GM18499 (cell line): Measurements from ENCODE around the gene EDA.
"Not testable (repeated sequence)": the region's sequence is repeated elsewhere in the genome, so short reads cannot be mapped to it uniquely, and the experiment has no call there.

ENCODE experiments used
- ATAC-seq: cut with Tn5 transposase; IDR thresholded peaks from one replicate; pipeline ENCODE4 v1.9.1; 2021; ENCODE audit warnings: moderate number of reproducible peaks; ENCODE audit not compliant: insufficient read depth, unreplicated experiment

EDA gene

DNA sequence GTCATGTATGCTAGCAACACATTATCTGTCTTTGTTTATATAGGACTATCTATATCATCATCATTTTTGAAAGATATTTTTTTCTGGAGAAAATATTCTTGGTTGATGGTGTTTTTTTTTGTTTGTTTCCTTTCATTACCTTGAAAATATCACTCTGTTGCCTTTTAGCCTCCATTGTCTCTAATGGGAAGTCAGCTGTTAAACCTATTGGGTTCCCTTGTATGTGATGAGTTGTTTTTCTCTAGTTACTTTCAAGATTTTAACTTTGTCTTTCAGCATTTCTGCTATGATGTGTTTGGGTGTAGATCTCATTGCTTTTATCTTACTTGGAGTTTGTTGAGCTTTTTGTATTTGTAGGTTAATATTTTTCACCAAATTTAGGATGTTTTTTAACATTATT lies 124.4 kb downstream of the EDA start:
- no peak for ATAC-seq

DNA sequence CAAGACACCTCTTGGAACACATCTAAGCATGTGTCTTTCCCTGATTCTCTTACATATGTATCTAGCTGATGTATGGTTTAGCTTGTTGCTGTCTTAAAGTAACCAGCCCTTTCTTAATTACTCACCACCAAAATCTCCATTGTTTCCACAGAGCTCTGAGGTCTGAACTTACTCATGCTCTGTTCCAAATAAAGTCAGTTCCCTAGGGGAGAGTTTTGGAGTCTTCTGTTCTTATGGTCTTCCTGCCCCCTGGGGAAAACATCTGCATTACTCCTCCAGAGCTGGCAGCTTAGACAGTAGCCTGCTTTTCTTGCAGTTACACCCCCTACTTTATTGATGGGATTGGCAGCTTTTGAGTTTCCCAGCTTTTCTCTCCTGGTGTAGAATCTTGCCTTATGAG lies 125.8 kb downstream of the EDA start:
- ATAC-seq, result no peak

GRCh38 chrX:69746051-69746450 lies 130.1 kb downstream of the EDA start:
- no peak for ATAC-seq

- ATAC-seq, result no peak
These were observed 132.1 kb downstream of the EDA start for GRCh38 chrX:69748055-69748454.

- no peak for ATAC-seq
These were observed 144.2 kb downstream of the EDA start for GRCh38 chrX:69759921-69760625.

DNA sequence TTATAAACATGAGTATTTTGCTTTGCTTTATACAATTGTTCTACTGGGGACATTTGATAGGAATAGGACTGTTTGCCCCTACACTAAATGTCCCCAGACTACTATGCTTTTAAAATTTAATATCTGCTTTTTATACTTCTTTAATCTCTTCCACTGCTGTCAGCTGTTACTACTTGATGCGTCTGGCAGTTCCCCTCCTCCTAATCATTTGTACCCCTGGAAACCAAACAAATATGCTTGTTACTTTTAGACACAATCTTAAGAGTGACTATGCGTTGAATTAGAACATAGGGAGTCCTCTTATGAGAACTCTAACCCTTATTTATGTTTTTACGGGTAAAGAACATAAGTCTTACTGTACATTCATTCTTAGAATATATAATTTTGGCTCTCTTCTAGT lies 145.7 kb downstream of the EDA start:
- ATAC-seq, result no peak

GRCh38 chrX:69762340-69762739 lies 146.4 kb downstream of the EDA start:
- no peak for ATAC-seq

DNA sequence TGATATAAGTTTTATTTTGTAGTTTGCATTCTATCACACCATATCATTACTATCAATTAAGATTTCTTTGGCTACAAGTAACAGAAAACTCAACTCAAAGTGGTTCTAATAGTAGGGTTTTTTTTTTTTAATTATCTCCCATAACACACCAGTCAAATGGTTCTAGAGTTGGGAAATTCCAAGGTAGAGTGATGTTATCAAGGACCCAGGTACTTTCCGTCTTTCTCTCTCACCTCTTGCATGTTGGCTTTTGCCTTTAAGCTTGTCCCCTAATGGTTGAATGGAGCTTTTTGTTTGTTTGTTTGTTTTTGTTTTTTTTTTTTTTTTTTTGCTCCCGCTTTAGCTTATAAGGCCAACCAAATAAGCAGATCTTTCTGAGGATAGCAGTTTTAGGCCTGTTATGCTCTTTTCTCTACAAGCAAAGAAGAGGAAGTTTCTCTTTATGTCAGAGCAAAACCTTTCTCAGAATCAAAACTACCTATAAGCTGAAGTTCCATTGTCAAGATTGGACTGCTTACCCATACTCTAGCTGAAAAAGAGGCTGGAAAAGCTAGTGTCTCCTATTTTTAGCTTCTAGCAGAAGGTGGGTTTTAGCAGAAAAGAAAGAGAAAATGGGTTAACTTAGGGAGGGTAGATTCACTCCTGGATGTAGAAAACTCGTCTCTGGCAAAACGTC lies 177.5 kb downstream of the EDA start:
- ATAC-seq, result no peak

- ATAC-seq, result no peak
These were observed 179.8 kb downstream of the EDA start for GRCh38 chrX:69795702-69796101.

- ATAC-seq, result no peak
These were observed 191.5 kb downstream of the EDA start for GRCh38 chrX:69807400-69807799.

DNA sequence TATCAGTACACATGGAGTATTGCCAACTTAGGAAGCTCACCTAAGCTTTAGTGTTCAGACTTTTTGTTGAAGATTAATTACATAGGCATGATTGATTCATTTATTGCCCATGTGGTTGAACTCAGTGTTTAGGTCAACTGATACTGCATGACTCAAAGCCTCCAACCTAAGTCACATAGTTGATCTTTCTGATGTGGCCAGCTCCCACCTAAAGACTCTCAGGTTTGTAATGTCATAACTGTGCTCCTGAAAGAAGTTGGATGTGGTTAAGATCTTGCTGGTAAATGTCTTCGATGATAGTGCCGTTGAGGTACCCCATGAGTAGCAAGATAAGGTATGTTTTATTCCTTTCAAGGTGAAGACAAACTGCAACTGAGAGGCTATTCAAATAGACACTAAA lies 192.5 kb downstream of the EDA start:
- ATAC-seq, result no peak

DNA sequence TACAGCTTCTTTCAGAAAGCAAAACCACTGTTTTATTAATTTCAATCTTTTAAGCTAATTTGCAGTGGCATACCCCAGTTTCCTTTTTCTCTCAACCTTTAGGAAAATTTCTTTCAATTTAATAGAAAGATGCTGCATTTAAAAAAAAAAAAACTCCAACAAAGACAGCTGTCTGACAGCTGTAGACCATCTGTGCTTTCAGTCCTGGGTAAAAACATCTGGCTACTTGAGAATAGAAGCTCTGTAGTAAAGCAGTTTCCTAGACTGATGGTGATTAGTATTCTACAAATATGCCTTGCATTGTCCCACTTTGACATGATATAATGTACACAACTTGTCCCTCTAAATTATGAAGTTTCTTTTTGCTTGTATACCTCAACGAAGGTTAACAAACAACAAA lies 197.8 kb downstream of the EDA start:
- ATAC-seq, result no peak

GRCh38 chrX:69815063-69815462 lies 199.2 kb downstream of the EDA start:
- no peak for ATAC-seq

GRCh38 chrX:69815519-69815918 lies 199.6 kb downstream of the EDA start:
- ATAC-seq, result no peak

DNA sequence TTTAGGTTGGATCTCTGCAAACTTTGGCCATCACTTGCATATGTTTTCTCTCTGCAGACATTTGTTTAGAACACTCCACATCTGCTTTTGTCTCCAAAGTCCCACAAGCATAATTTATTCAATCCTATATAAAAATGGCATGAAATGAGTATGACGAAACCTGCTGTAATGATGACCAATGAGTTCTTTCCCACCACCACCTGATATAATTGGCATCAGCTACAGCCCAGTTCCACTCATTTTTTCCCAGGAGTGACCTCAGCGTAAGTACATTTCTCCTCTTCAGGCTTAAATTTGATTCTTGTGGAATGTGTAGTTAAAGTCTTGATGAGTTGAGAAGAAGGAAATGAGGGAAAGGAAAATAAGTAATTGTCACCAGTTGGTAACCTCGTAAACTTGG lies 228.7 kb downstream of the EDA start:
- ATAC-seq, result no peak

- ATAC-seq, result not testable (repeated sequence)
These were observed 244.1 kb downstream of the EDA start for GRCh38 chrX:69859999-69860398.

DNA sequence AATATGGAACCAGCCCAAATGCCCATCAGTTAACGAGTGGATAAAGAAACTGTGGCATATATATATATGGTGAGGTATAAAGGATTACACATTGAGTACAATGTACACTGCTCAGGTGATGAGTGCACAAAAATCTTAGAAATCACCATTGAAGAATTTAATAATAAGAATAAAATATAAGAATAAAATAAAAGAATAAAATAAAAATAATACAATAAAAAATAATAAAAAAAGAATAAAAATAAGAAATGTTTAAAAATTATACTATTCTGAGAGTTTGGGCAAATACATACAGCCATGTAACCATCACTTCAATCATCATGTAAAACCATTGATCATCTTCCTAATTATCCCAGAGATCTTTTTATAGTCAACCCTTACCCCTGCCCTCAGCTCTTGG lies 260.3 kb downstream of the EDA start:
- no peak for ATAC-seq

GRCh38 chrX:69884210-69884609 lies 268.3 kb downstream of the EDA start:
- no peak for ATAC-seq

GRCh38 chrX:69896046-69896445 lies 280.1 kb downstream of the EDA start:
- ATAC-seq, result no peak

DNA sequence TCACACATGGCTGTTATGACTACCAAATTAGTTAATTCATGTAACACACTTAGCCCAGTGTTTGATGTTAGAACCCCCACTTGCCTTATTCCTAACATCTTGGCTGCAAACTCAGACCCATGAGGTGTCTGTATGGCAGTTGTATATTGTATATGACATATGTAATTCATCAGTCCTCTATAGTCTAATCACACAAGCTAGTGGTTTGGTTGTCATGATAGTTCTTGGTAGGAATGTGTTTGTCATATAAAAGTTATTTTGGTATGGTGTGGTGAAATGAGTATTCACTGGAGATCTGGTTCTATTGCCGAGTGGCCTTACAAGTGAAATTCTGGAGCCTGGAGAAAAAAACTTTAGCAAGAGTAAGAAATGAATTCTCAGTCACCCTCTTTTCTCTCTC lies 284.6 kb downstream of the EDA start:
- no peak for ATAC-seq

DNA sequence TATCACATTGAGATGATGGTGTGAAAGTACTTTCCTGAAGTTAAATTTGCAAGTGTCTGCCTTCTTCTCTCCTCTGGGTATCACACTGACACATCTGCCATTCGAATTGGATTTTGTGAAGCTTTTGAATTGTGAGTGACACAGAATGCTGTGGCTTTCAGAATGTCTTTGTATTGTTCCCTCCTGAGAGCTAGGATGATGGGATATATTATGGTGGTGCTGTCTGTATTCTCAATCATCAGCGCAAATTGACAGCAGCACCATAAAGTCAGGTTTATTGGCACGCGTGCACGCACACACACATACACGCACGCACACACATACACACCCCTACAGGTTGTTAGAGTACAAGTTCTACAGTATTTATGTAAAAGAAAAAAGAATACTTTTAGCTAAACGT lies 290.5 kb downstream of the EDA start:
- ATAC-seq, result no peak

- ATAC-seq, result no peak
These were observed 298.9 kb downstream of the EDA start for GRCh38 chrX:69914781-69915180.
